A673 (cell line): ENCODE results near the gene ITPR2. TPM values are rescaled to one million over a fixed set of nuclear protein-coding genes. Genes with fewer than 3 reads are reported as not detected.
"Not testable (repeated sequence)": the region's sequence is repeated elsewhere in the genome, so short reads cannot be mapped to it uniquely, and the experiment has no call there.

Experiments
- BruUV-seq: library from RNA; stranded (reverse); fragments of 400-500 nt; replicated peaks from 2 replicates; lab custom pipeline; 2021; lab: Mats Ljungman, UMichigan
- CTCF ChIA-PET: fragments of 300-600 bp; sonication (Branson Sonifier 250); formaldehyde crosslinking; loops from one replicate; lab custom pipeline; 2022; ENCODE audit warnings: antibody characterized with exemption; lab: Charles Lee
- POLR2A ChIA-PET: fragments of 300-600 bp; sonication (Branson Sonifier 250); formaldehyde crosslinking; loops from one replicate; lab custom pipeline; 2022; ENCODE audit warnings: antibody characterized with exemption; ENCODE audit not compliant: low non-redundant PET; lab: Charles Lee
- DNase-seq: peaks from one replicate; pipeline ENCODE4 v3.0.0-alpha.2; 2015; ENCODE audit warnings: low spot score
- H3K27ac ChIP-seq: fragments of 200-600 bp; sonication (generic); 2 replicates; pipeline ENCODE4 v1.5.1; 2016; ENCODE audit warnings: mixed run types, low read depth, mild to moderate bottlenecking, mixed read lengths, antibody characterized with exemption, low read length; ENCODE audit not compliant: poor library complexity, severe bottlenecking
- H3K27me3 ChIP-seq: fragments of 200-600 bp; sonication (generic); replicated peaks from 2 replicates; pipeline ENCODE4 v1.6.1; 2017; ENCODE audit warnings: mixed run types, low read depth, mild to moderate bottlenecking, mixed read lengths, antibody characterized with exemption, low read length; ENCODE audit not compliant: insufficient read depth, poor library complexity
- H3K36me3 ChIP-seq: fragments of 200-600 bp; sonication (generic); 2 replicates; pipeline ENCODE4 v1.6.1; 2016; ENCODE audit warnings: mixed run types, mild to moderate bottlenecking, mixed read lengths, antibody characterized with exemption, low read length; ENCODE audit not compliant: insufficient read depth, poor library complexity, severe bottlenecking
- H3K4me1 ChIP-seq: fragments of 200-600 bp; sonication (generic); 2 replicates; pipeline ENCODE4 v1.6.1; 2017; ENCODE audit warnings: mixed run types, mild to moderate bottlenecking, mixed read lengths, antibody characterized with exemption, low read length; ENCODE audit not compliant: insufficient read depth, poor library complexity, severe bottlenecking
- H3K4me3 ChIP-seq: fragments of 200-600 bp; sonication (generic); 2 replicates; pipeline ENCODE4 v1.5.1; 2016; ENCODE audit warnings: low read depth, mixed run types, mild to moderate bottlenecking, mixed read lengths, low read length; ENCODE audit not compliant: poor library complexity, severe bottlenecking
- H3K9me3 ChIP-seq: fragments of 200-600 bp; sonication (generic); 2 replicates; pipeline ENCODE4 v1.6.1; 2016; ENCODE audit warnings: mixed run types, low read depth, mild to moderate bottlenecking, mixed read lengths, antibody characterized with exemption, low read length; ENCODE audit not compliant: poor library complexity, severe bottlenecking
- CTCF ChIP-seq: fragments of 300-800, 200-600 bp; sonication (generic); conservative IDR thresholded peaks from 2 replicates; pipeline ENCODE4 v1.5.1; 2017; ENCODE audit warnings: low read depth, mild to moderate bottlenecking, antibody characterized with exemption, low read length, moderate library complexity, mixed read lengths
- EZH2 ChIP-seq: fragments of 200-600 bp; sonication (generic); IDR thresholded peaks from 2 replicates; pipeline ENCODE4 v1.6.1; 2017; ENCODE audit warnings: borderline replicate concordance, low read depth, mild to moderate bottlenecking, mixed read lengths, antibody characterized with exemption, low read length; ENCODE audit not compliant: poor library complexity, severe bottlenecking
- intact Hi-C: fragments of 100-400 bp; cut with micrococcal nuclease; formaldehyde crosslinking; loops from one replicate; pipeline ENCODE4 v1.10.0; 2022; ENCODE audit not compliant: unreplicated experiment
- total RNA-seq: library from RNA; stranded (reverse); gene quantifications from 2 replicates; pipeline ENCODE4 v1.2.3, GENCODE V29; 2021

ITPR2 gene
- total RNA-seq, 1 experiment from 2014 or later: 22.6 TPM

- no peaks in the 10 kb centered on the region for H3K4me1 ChIP-seq
- no peaks in the 10 kb centered on the region for H3K9me3 ChIP-seq
- H3K4me3 ChIP-seq: no peak overlapping the region
- ChIA-PET CTCF (no interaction called here), POLR2A (no interaction called here)
- DNase-seq: no peak
- TF ChIP-seq CTCF: no peak
- TF ChIP-seq EZH2: no peak
- no peaks in the 10 kb centered on the region for H3K27me3 ChIP-seq
- intact Hi-C loops: no loop called here
- H3K27ac ChIP-seq: no peak overlapping the region
- H3K36me3 ChIP-seq: no peaks in the 10 kb centered on the region
- BruUV-seq: no TSS peak
These were observed 514.3 kb downstream of the ITPR2 start for GRCh38 chr12:26318661-26319068.

- Histone ChIP-seq H3K4me1 (no peaks in the 10 kb centered on the region), H3K36me3 (no peaks in the 10 kb centered on the region), H3K9me3 (no peaks in the 10 kb centered on the region), H3K27ac (no peak overlapping the region), H3K4me3 (no peak overlapping the region), H3K27me3 (no peaks in the 10 kb centered on the region)
- POLR2A ChIA-PET: no interaction called here
- TF ChIP-seq CTCF (no peak), EZH2 (no peak)
- CTCF ChIA-PET: no interaction called here
- DNase-seq: no peak
- intact Hi-C loops: no loop called here
- no TSS peak for BruUV-seq
These were observed 514.9 kb downstream of the ITPR2 start for GRCh38 chr12:26317942-26318575.

GRCh38 chr12:26314103-26314502 lies 518.9 kb downstream of the ITPR2 start:
- H3K4me3 ChIP-seq, H3K4me1 ChIP-seq, H3K36me3 ChIP-seq, H3K27me3 ChIP-seq, DNase-seq, POLR2A ChIA-PET, H3K9me3 ChIP-seq, BruUV-seq, H3K27ac ChIP-seq, CTCF ChIA-PET, intact Hi-C loops: not testable (repeated sequence)

- CTCF ChIA-PET, POLR2A ChIA-PET, DNase-seq, H3K4me3 ChIP-seq, intact Hi-C loops, BruUV-seq, H3K4me1 ChIP-seq, H3K27me3 ChIP-seq, H3K9me3 ChIP-seq, H3K27ac ChIP-seq, H3K36me3 ChIP-seq: not testable (repeated sequence)
These were observed 522.5 kb downstream of the ITPR2 start for GRCh38 chr12:26310489-26310888.
